DND-41 (cell line): ENCODE data around the gene GNRH2.
"Not testable (repeated sequence)": the region's sequence is repeated elsewhere in the genome, so short reads cannot be mapped to it uniquely, and the experiment has no call there.

Experiments
- ATAC-seq: fragments of 200-7000 bp; cut with Tn5 transposase; 3 replicates; pipeline ENCODE4 v1.9.1; 2021; ENCODE audit warnings: low read depth; ENCODE audit not compliant: insufficient read depth
- DNase-seq: peaks from one replicate; pipeline ENCODE4 v3.0.0-alpha.2; 2020
- H2AFZ ChIP-seq: 2 replicates; pipeline ENCODE4 v1.6.0; 2012; ENCODE audit warnings: low read depth, low read length
- H3K27ac ChIP-seq: 2 replicates; pipeline ENCODE4 v1.5.1; 2012; ENCODE audit warnings: low read length, inconsistent platforms
- H3K27me3 ChIP-seq: fragments of 200-600 bp; sonication (generic); 2 replicates; pipeline ENCODE4 v1.6.0; 2012; ENCODE audit warnings: low read length, mild to moderate bottlenecking, inconsistent platforms; ENCODE audit not compliant: insufficient read depth, poor library complexity
- H3K36me3 ChIP-seq: 2 replicates; pipeline ENCODE4 v1.5.1; 2012; ENCODE audit warnings: low read length, inconsistent platforms; ENCODE audit not compliant: insufficient read depth
- H3K4me1 ChIP-seq: 2 replicates; pipeline ENCODE4 v1.5.1; 2012; ENCODE audit warnings: mild to moderate bottlenecking, low read length; ENCODE audit not compliant: insufficient read depth
- H3K4me2 ChIP-seq: 2 replicates; pipeline ENCODE4 v1.6.0; 2012; ENCODE audit warnings: mild to moderate bottlenecking, moderate library complexity, low read length, inconsistent platforms; ENCODE audit not compliant: insufficient read depth
- H3K4me3 ChIP-seq, 2 experiments: fragments of 200-600 bp in 1 of 2; shearing (Covaris generic) in 1 of 2; 2 replicates each; pipeline ENCODE4 v1.5.1; 2012 to 2016; ENCODE audit warnings: inconsistent platforms in 2 of 2, low read length in 2 of 2, mild to moderate bottlenecking in 2 of 2, low read depth in 1 of 2, moderate library complexity in 1 of 2
- H3K79me2 ChIP-seq: 2 replicates; pipeline ENCODE4 v1.6.0; 2012; ENCODE audit warnings: low read length, inconsistent platforms; ENCODE audit not compliant: insufficient read depth
- H3K9ac ChIP-seq: 2 replicates; pipeline ENCODE4 v1.6.0; 2012; ENCODE audit warnings: low read depth, mild to moderate bottlenecking, inconsistent platforms, low read length, moderate library complexity
- H3K9me3 ChIP-seq: 2 replicates; pipeline ENCODE4 v1.5.1; 2012; ENCODE audit warnings: low read length, moderate library complexity, mild to moderate bottlenecking, inconsistent platforms; ENCODE audit not compliant: insufficient read depth, severe bottlenecking
- H4K20me1 ChIP-seq: 2 replicates; pipeline ENCODE4 v1.6.0; 2012; ENCODE audit warnings: low read length; ENCODE audit not compliant: insufficient read depth
- CTCF ChIP-seq: IDR thresholded peaks from 2 replicates; pipeline ENCODE4 v1.5.1; 2012; ENCODE audit warnings: borderline replicate concordance, low read length, moderate library complexity, mild to moderate bottlenecking; ENCODE audit not compliant: poor library complexity, severe bottlenecking; ENCODE audit errors: extremely low read depth
- EZH2 ChIP-seq: IDR thresholded peaks from 3 replicates; pipeline ENCODE4 v1.6.1; 2012; ENCODE audit warnings: borderline replicate concordance, low read depth, mild to moderate bottlenecking, moderate library complexity, low read length, inconsistent platforms; ENCODE audit not compliant: severe bottlenecking

GNRH2 gene

DNA sequence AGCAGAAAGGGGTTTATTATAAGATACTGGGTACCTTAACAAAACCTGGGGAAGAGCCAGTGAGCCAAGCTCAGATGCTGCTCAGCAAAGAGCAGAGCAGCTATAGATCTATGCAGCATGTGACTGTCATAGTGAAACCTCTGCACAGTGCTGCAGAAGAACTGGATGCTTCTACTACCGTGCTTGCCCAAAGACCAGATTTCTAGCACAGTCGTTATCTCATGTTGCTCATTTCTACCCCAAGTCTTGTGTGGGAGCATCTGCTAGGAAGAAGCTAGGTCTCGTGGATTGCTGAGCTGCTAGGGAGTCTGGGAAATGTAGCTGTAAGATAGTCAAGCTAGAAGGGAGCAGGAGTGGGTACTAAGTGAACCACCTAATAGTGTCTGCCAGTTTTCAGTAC, 31.7 kb upstream of the GNRH2 start:
- Histone ChIP-seq H3K27me3 (no peaks in the 10 kb centered on the region), H2AFZ (no peak overlapping the region), H3K4me1 (no peaks in the 10 kb centered on the region), H3K36me3 (peaks cover 57% of the 10 kb centered on the region), H3K27ac (no peak overlapping the region), H4K20me1 (no peaks in the 10 kb centered on the region), H3K9me3 (no peaks in the 10 kb centered on the region), H3K4me3 (no peak overlapping the region), H3K4me2 (no peak overlapping the region), H3K9ac (no peak overlapping the region), H3K79me2 (no peaks in the 10 kb centered on the region)
- TF ChIP-seq EZH2 (no peak), CTCF (no peak)
- ATAC-seq (no peak), DNase-seq (no peak)

GRCh38 chr20:3013771-3014170, 29.7 kb upstream of the GNRH2 start:
- Histone ChIP-seq H4K20me1 (no peaks in the 10 kb centered on the region), H3K27ac (no peak overlapping the region), H3K9ac (no peak overlapping the region), H3K4me3 (no peak overlapping the region), H3K4me1 (no peaks in the 10 kb centered on the region), H2AFZ (no peak overlapping the region), H3K79me2 (no peaks in the 10 kb centered on the region), H3K36me3 (peaks cover 51% of the 10 kb centered on the region), H3K27me3 (no peaks in the 10 kb centered on the region), H3K4me2 (no peak overlapping the region), H3K9me3 (no peaks in the 10 kb centered on the region)
- ATAC-seq (no peak), DNase-seq (no peak)
- TF ChIP-seq EZH2: no peak
- TF ChIP-seq CTCF: no peak

DNA sequence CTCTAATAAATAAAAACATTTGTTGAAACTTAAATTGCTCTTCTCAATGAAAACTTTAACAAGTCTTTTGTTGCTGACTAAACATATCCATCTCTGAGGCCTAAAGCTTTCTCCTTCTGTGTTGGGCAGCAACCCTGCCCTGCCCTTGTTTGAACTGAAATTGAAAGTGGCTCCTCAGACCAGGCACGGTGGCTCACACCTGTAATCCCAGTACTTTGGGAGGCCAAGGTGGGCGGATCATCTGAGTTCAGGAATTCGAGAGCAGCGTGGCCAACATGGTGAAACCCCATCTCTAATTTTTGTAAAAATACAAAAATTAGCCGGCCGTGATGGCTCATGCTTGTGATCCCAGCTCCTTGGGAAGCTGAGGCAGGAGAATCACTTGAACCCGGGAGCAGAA, 29.2 kb upstream of the GNRH2 start:
- Histone ChIP-seq H3K9me3 (no peaks in the 10 kb centered on the region), H3K9ac (no peak overlapping the region), H2AFZ (no peak overlapping the region), H3K27ac (no peak overlapping the region), H3K36me3 (peaks cover 48% of the 10 kb centered on the region), H3K27me3 (no peaks in the 10 kb centered on the region), H4K20me1 (no peaks in the 10 kb centered on the region), H3K4me1 (no peaks in the 10 kb centered on the region), H3K4me3 (no peak overlapping the region), H3K4me2 (no peak overlapping the region), H3K79me2 (no peaks in the 10 kb centered on the region)
- DNase-seq: no peak
- ATAC-seq: no peak
- TF ChIP-seq EZH2: no peak
- no peak for TF ChIP-seq CTCF

GRCh38 chr20:3014662-3015061, 28.8 kb upstream of the GNRH2 start:
- DNase-seq (no peak), ATAC-seq (no peak)
- Histone ChIP-seq H3K27ac (no peak overlapping the region), H3K9me3 (no peaks in the 10 kb centered on the region), H2AFZ (no peak overlapping the region), H3K79me2 (no peaks in the 10 kb centered on the region), H3K27me3 (no peaks in the 10 kb centered on the region), H3K4me2 (no peak overlapping the region), H3K4me1 (no peaks in the 10 kb centered on the region), H3K36me3 (peaks cover 46% of the 10 kb centered on the region), H3K9ac (no peak overlapping the region), H4K20me1 (no peaks in the 10 kb centered on the region), H3K4me3 (no peak overlapping the region)
- no peak for TF ChIP-seq CTCF
- TF ChIP-seq EZH2: no peak

DNA sequence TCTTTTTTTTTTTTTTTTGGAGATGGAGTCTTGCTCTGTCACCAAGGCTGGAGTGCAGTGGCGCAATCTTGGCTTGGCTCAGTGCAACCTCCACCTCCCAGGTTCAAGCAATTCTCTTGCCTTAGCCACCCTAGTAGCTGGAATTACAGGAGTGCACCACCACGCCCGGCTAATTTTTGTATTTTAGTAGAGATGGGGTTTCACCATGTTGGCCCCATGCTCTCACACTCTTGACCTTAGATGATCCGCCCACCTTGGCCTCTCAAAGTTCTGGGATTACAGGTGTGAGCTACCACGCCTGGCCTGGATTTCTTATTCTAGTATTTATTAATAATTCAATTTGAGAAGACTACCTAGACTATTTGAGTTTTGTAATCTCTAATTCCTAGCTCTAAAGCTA, 28.1 kb upstream of the GNRH2 start:
- not testable (repeated sequence) for H3K9me3 ChIP-seq, H3K27ac ChIP-seq, H4K20me1 ChIP-seq, H3K79me2 ChIP-seq, H3K4me3 ChIP-seq, H3K4me1 ChIP-seq, H3K4me2 ChIP-seq, DNase-seq, H3K9ac ChIP-seq, H2AFZ ChIP-seq, ATAC-seq, H3K27me3 ChIP-seq
- peaks cover 47% of the 10 kb centered on the region for H3K36me3 ChIP-seq
